ENCODE results near the gene DDX27.
A peak's percentile ranks its signal among the peaks of the same experiment; 100 is the strongest.

DDX27 gene

GRCh38 chr20:49278818-49279676, 59.8 kb downstream of the DDX27 start:
- peak; percentile 37 for DNase-seq

GRCh38 chr20:49279677-49280462, 60.7 kb downstream of the DDX27 start:
- DNase-seq, result no peak

GRCh38 chr20:49280463-49281058, 61.3 kb downstream of the DDX27 start:
- no peak for DNase-seq

- peak; percentile 28 for DNase-seq
These were observed 62.1 kb downstream of the DDX27 start for GRCh38 chr20:49281059-49281912.

GRCh38 chr20:49281913-49282467, 62.8 kb downstream of the DDX27 start:
- no peak for DNase-seq

GRCh38 chr20:49282584-49283171, 63.5 kb downstream of the DDX27 start:
- DNase-seq, result no peak

GRCh38 chr20:49283176-49283702, 64.0 kb downstream of the DDX27 start:
- DNase-seq, result no peak

GRCh38 chr20:49283703-49284625, 64.7 kb downstream of the DDX27 start:
- DNase-seq, result no peak

- DNase-seq, result no peak
These were observed 65.6 kb downstream of the DDX27 start for GRCh38 chr20:49284818-49285217.

- no peak for DNase-seq
These were observed 66.0 kb downstream of the DDX27 start for GRCh38 chr20:49285233-49285668.

GRCh38 chr20:49285813-49286494, 66.7 kb downstream of the DDX27 start:
- no peak for DNase-seq

- peak; percentile 28 for DNase-seq
These were observed 67.7 kb downstream of the DDX27 start for GRCh38 chr20:49286689-49287551.

GRCh38 chr20:49287555-49288249, 68.5 kb downstream of the DDX27 start:
- peak; percentile 75 for DNase-seq

GRCh38 chr20:49288250-49288751, 69.1 kb downstream of the DDX27 start:
- no peak for DNase-seq

- DNase-seq, result no peak
These were observed 69.8 kb downstream of the DDX27 start for GRCh38 chr20:49288784-49289696.

- DNase-seq, result no peak
These were observed 71.5 kb downstream of the DDX27 start for GRCh38 chr20:49290608-49291191.

Data from fibroblast of skin of right biceps (primary cell).